Measurements from ENCODE around the gene RNF223.

The RNF223 gene

GRCh38 chr1:1085171-1085841 lies 11.2 kb upstream of the RNF223 start:
- WGBS, result 94% methylated on average over 30 of the region's 30 CpGs
- no peaks in the 10 kb centered on the region for H3K4me1 ChIP-seq (ENCODE audit: insufficient read depth, low read length)
- no peaks in the 10 kb centered on the region for H3K36me3 ChIP-seq (ENCODE audit: insufficient read depth, low read length)
- no peak overlapping the region for H3K27ac ChIP-seq (ENCODE audit: low read depth, low read length)
- no peak overlapping the region for H3K4me3 ChIP-seq (ENCODE audit: low read length)
- H3K27me3 ChIP-seq (ENCODE audit: insufficient read depth, low read length), result no peaks in the 10 kb centered on the region
- no peaks in the 10 kb centered on the region for H3K9me3 ChIP-seq (ENCODE audit: insufficient read depth, low read depth, low read length)
- H3K9ac ChIP-seq (ENCODE audit: low read depth, low read length), result no peak overlapping the region

GRCh38 chr1:1084372-1085170 lies 10.5 kb upstream of the RNF223 start:
- no peak overlapping the region for H3K4me3 ChIP-seq (ENCODE audit: low read length)
- no peaks in the 10 kb centered on the region for H3K9me3 ChIP-seq (ENCODE audit: insufficient read depth, low read depth, low read length)
- no peaks in the 10 kb centered on the region for H3K36me3 ChIP-seq (ENCODE audit: insufficient read depth, low read length)
- no peak overlapping the region for H3K27ac ChIP-seq (ENCODE audit: low read depth, low read length)
- WGBS, result 96% methylated on average over 38 of the region's 38 CpGs
- 0 out of 2 replicates have a peak, but pooled peaks cover 2% of the 10 kb centered on the region for H3K4me1 ChIP-seq (ENCODE audit: insufficient read depth, low read length)
- no peak overlapping the region for H3K9ac ChIP-seq (ENCODE audit: low read depth, low read length)
- peaks cover 3% of the 10 kb centered on the region; the same call in 1 of the 2 replicates for H3K27me3 ChIP-seq (ENCODE audit: insufficient read depth, low read length)

- Histone ChIP-seq H3K4me1 (ENCODE audit: insufficient read depth, low read length) (0 out of 2 replicates have a peak, but pooled peaks cover 5% of the 10 kb centered on the region), H3K27me3 (ENCODE audit: insufficient read depth, low read length) (peaks cover 8% of the 10 kb centered on the region), H3K36me3 (ENCODE audit: insufficient read depth, low read length) (no peaks in the 10 kb centered on the region), H3K4me3 (ENCODE audit: low read length) (no peak overlapping the region), H3K9me3 (ENCODE audit: insufficient read depth, low read depth, low read length) (no peaks in the 10 kb centered on the region), H3K9ac (ENCODE audit: low read depth, low read length) (no peak overlapping the region), H3K27ac (ENCODE audit: low read depth, low read length) (no peak overlapping the region)
- 94% methylated on average over 43 of the region's 43 CpGs for WGBS
Measured at GRCh38 chr1:1083416-1084371, 9.6 kb upstream of the RNF223 start.

GRCh38 chr1:1082776-1083415 lies 8.8 kb upstream of the RNF223 start:
- Histone ChIP-seq H3K9ac (ENCODE audit: low read depth, low read length) (no peak overlapping the region), H3K4me3 (ENCODE audit: low read length) (no peak overlapping the region), H3K27me3 (ENCODE audit: insufficient read depth, low read length) (peaks cover 9% of the 10 kb centered on the region), H3K4me1 (ENCODE audit: insufficient read depth, low read length) (0 out of 2 replicates have a peak, but pooled peaks cover 5% of the 10 kb centered on the region), H3K36me3 (ENCODE audit: insufficient read depth, low read length) (no peaks in the 10 kb centered on the region), H3K27ac (ENCODE audit: low read depth, low read length) (no peak overlapping the region), H3K9me3 (ENCODE audit: insufficient read depth, low read depth, low read length) (no peaks in the 10 kb centered on the region)
- WGBS, result 94% methylated on average over 40 of the region's 40 CpGs

- no peak overlapping the region for H3K9ac ChIP-seq (ENCODE audit: low read depth, low read length)
- no peak overlapping the region for H3K27ac ChIP-seq (ENCODE audit: low read depth, low read length)
- H3K9me3 ChIP-seq (ENCODE audit: insufficient read depth, low read depth, low read length), result no peaks in the 10 kb centered on the region
- 95% methylated on average over 27 of the region's 27 CpGs for whole genome bisulfite sequencing
- no peak overlapping the region for H3K4me3 ChIP-seq (ENCODE audit: low read length)
- 0 out of 2 replicates have a peak, but pooled peaks cover 5% of the 10 kb centered on the region for H3K4me1 ChIP-seq (ENCODE audit: insufficient read depth, low read length)
- H3K27me3 ChIP-seq (ENCODE audit: insufficient read depth, low read length), result peaks cover 9% of the 10 kb centered on the region
- H3K36me3 ChIP-seq (ENCODE audit: insufficient read depth, low read length), result no peaks in the 10 kb centered on the region
Measured at GRCh38 chr1:1082239-1082775, 8.2 kb upstream of the RNF223 start.

GRCh38 chr1:1081311-1082238 lies 7.5 kb upstream of the RNF223 start:
- Histone ChIP-seq H3K9ac (ENCODE audit: low read depth, low read length) (no peak overlapping the region), H3K27me3 (ENCODE audit: insufficient read depth, low read length) (peaks cover 9% of the 10 kb centered on the region), H3K4me3 (ENCODE audit: low read length) (no peak overlapping the region), H3K4me1 (ENCODE audit: insufficient read depth, low read length) (0 out of 2 replicates have a peak, but pooled peaks cover 5% of the 10 kb centered on the region), H3K27ac (ENCODE audit: low read depth, low read length) (no peak overlapping the region), H3K36me3 (ENCODE audit: insufficient read depth, low read length) (no peaks in the 10 kb centered on the region), H3K9me3 (ENCODE audit: insufficient read depth, low read depth, low read length) (no peaks in the 10 kb centered on the region)
- WGBS, result 91% methylated on average over 52 of the region's 52 CpGs

- Histone ChIP-seq H3K36me3 (ENCODE audit: insufficient read depth, low read length) (no peaks in the 10 kb centered on the region), H3K9ac (ENCODE audit: low read depth, low read length) (no peak overlapping the region), H3K4me3 (ENCODE audit: low read length) (no peak overlapping the region), H3K27ac (ENCODE audit: low read depth, low read length) (no peak overlapping the region), H3K4me1 (ENCODE audit: insufficient read depth, low read length) (0 out of 2 replicates have a peak, but pooled peaks cover 5% of the 10 kb centered on the region), H3K27me3 (ENCODE audit: insufficient read depth, low read length) (peaks cover 9% of the 10 kb centered on the region), H3K9me3 (ENCODE audit: insufficient read depth, low read depth, low read length) (no peaks in the 10 kb centered on the region)
- 30% methylated on average over 9 of the region's 9 CpGs for WGBS
Measured at GRCh38 chr1:1080951-1081310, 6.8 kb upstream of the RNF223 start.

GRCh38 chr1:1080122-1080757 lies 6.1 kb upstream of the RNF223 start:
- 1% methylated on average over 14 of the region's 23 CpGs for WGBS
- 0 out of 2 replicates have a peak, but pooled peaks cover 5% of the 10 kb centered on the region for H3K4me1 ChIP-seq (ENCODE audit: insufficient read depth, low read length)

GRCh38 chr1:1079408-1080121 lies 5.5 kb upstream of the RNF223 start:
- Histone ChIP-seq H3K9ac (ENCODE audit: low read depth, low read length) (peak overlapping the region; percentile 59), H3K27me3 (ENCODE audit: insufficient read depth, low read length) (peaks cover 14% of the 10 kb centered on the region), H3K4me3 (ENCODE audit: low read length) (peak overlapping the region; percentile 40), H3K4me1 (ENCODE audit: insufficient read depth, low read length) (0 out of 2 replicates have a peak, but pooled peaks cover 5% of the 10 kb centered on the region), H3K27ac (ENCODE audit: low read depth, low read length) (no peak overlapping the region), H3K9me3 (ENCODE audit: insufficient read depth, low read depth, low read length) (no peaks in the 10 kb centered on the region), H3K36me3 (ENCODE audit: insufficient read depth, low read length) (no peaks in the 10 kb centered on the region)
- 3% methylated on average over 38 of the region's 38 CpGs for WGBS

More at GRCh38 chr1:1080122-1080757, 6.1 kb upstream of the RNF223 start:
- Histone ChIP-seq H3K9ac (ENCODE audit: low read depth, low read length) (no peak overlapping the region), H3K36me3 (ENCODE audit: insufficient read depth, low read length) (no peaks in the 10 kb centered on the region), H3K9me3 (ENCODE audit: insufficient read depth, low read depth, low read length) (no peaks in the 10 kb centered on the region), H3K27ac (ENCODE audit: low read depth, low read length) (no peak overlapping the region), H3K27me3 (ENCODE audit: insufficient read depth, low read length) (peaks cover 11% of the 10 kb centered on the region), H3K4me3 (ENCODE audit: low read length) (peak overlapping the region; percentile 40)

Data from HUES64 (cell line).